GM23338 (cell line): ENCODE data around the gene GALNT9.

Experiments used
- EZH2phosphoT487 ChIP-seq: fragments of 200-600 bp; sonication (generic); IDR thresholded peaks from one replicate; pipeline ENCODE4 v1.8.1; 2018; ENCODE audit warnings: antibody characterized with exemption; ENCODE audit not compliant: unreplicated experiment
- NANOG ChIP-seq: IDR thresholded peaks from 2 replicates; pipeline ENCODE4 v1.6.1; 2016; ENCODE audit warnings: antibody characterized with exemption, borderline replicate concordance
- TF ChIP-seq, protein P1 (sequence below), 2 experiments: fragments of 200-600 bp in 1 of 2; sonication (generic) in 1 of 2; conservative IDR thresholded peaks; 2 replicates each; pipeline versions ENCODE4 v1.5.1 to v1.6.1; 2016 to 2017; ENCODE audit warnings: antibody characterized with exemption in 2 of 2, low read depth in 2 of 2, mild to moderate bottlenecking in 2 of 2, moderate library complexity in 1 of 2

DNA sequence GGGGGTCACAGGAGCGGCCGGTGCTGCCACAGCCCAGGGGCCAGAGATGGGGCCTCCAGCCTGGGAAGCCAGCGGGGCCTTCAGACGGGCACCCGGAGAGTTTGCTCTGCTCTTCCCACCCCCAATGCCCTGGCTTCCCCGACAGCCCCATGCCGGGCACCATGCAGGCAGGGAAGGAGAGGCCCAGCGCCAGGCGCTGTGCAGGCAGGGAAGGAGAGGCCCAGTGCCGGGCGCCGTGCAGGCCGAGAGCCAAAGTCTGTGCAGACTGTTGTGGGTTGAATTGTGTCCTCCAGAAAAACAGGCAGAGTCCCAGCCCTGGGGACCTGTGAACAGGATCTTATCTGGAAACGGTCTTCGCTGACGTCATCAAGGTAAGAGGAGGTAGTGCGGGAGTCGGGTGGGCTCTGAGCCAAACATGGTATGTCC is 34.3 kb downstream of the GALNT9 start:
- TF ChIP-seq, protein P1, sequence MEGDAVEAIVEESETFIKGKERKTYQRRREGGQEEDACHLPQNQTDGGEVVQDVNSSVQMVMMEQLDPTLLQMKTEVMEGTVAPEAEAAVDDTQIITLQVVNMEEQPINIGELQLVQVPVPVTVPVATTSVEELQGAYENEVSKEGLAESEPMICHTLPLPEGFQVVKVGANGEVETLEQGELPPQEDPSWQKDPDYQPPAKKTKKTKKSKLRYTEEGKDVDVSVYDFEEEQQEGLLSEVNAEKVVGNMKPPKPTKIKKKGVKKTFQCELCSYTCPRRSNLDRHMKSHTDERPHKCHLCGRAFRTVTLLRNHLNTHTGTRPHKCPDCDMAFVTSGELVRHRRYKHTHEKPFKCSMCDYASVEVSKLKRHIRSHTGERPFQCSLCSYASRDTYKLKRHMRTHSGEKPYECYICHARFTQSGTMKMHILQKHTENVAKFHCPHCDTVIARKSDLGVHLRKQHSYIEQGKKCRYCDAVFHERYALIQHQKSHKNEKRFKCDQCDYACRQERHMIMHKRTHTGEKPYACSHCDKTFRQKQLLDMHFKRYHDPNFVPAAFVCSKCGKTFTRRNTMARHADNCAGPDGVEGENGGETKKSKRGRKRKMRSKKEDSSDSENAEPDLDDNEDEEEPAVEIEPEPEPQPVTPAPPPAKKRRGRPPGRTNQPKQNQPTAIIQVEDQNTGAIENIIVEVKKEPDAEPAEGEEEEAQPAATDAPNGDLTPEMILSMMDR (conservative IDR thresholded peaks at IDR 0.05; ENCODE audit: low read depth in 2 of 2): no peak
- TF ChIP-seq NANOG (no peak), EZH2phosphoT487 (no peak)
